Tibial artery (tissue), 4 donors: ENCODE results near the gene NAP1L1.

ENCODE experiments used
- DNase-seq, 2 donors: peaks; one replicate each; pipeline ENCODE4 v3.0.0-alpha.2; 2019
- H3K27ac ChIP-seq, 2 donors: fragments of 200-600 bp; sonication (generic) in 1 of 2; 1 replicate in 1 of 2; 2 replicates in 1 of 2; pipeline ENCODE4 v1.5.1; 2018 to 2019; ENCODE audit warnings: mild to moderate bottlenecking in 1 of 2
- H3K27me3 ChIP-seq, 2 donors: fragments of 200-600 bp; sonication (generic) in 1 of 2; one replicate each; pipeline versions ENCODE4 v1.5.1 to v1.6.0; 2016 to 2019
- H3K36me3 ChIP-seq, 3 donors: fragments of 200-600 bp; sonication (generic) in 2 of 3; one replicate each; pipeline ENCODE4 v1.5.1; 2016 to 2019; ENCODE audit warnings: mild to moderate bottlenecking in 2 of 3
- H3K4me1 ChIP-seq, 4 donors: fragments of 200-600 bp; sonication (generic) in 2 of 4; 1 replicate in 3 of 4; 2 replicates in 1 of 4; pipeline ENCODE4 v1.5.1; 2016 to 2019
- H3K4me3 ChIP-seq, 2 donors: fragments of 200-600 bp; sonication (generic) in 1 of 2; 1 replicate in 1 of 2; 2 replicates in 1 of 2; pipeline ENCODE4 v1.5.1; 2018 to 2019; ENCODE audit warnings: mild to moderate bottlenecking in 2 of 2
- H3K9me3 ChIP-seq, 3 donors: fragments of 200-600 bp; sonication (generic) in 1 of 3; one replicate each; pipeline ENCODE4 v1.5.1; 2016 to 2019
- intact Hi-C: fragments of 100-400 bp; cut with DNase I; formaldehyde crosslinking; loops from one replicate; pipeline ENCODE4 v1.15.0; 2023; ENCODE audit warnings: low total_unique reads
- TF ChIP-seq, protein P1 (sequence below), 2 experiments: fragments of 200-600 bp in 1 of 2; fragments of 450-650 bp in 1 of 2; IDR thresholded peaks; one replicate each; pipeline ENCODE4 v1.5.1; 2017 to 2019; ENCODE audit warnings: antibody characterized with exemption in 2 of 2, mild to moderate bottlenecking in 1 of 2, moderate library complexity in 1 of 2

Gene NAP1L1

DNA sequence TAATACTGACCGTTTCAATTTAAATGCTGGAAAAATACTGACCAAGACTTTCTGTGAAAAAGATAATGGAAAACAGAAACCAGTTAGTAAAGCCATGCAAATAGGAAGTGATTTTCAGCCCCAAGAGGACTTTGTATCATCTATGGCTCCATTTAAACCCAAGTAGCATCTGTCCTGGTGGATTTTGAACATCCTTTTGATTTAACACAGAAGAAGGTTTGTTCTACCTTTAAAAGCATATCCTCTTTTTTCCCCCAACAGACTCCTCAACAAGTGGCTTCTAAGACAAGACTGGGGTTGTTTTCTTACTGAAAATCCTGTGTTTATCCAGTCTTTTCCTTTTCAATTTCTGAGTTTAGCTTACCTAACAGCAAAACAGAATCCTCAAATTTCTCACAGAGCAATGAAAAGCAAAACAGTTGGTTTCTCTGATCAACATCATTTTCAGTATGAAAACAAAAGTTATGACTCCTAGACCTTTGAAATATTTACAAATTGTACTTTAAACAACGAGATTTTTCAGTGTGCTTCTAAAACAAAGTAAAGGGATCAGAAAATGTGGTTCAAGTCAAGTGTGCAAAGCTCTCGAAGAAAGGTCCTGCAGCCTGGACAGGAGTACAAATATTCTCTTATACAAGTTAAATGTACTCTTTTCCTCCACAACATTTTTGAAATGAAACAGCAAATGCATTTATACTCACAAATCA lies 55.8 kb downstream of the NAP1L1 start:
- Histone ChIP-seq H3K9me3 (no peaks in the 10 kb centered on the region), H3K4me3 (peak overlapping the region; percentile 82 to 83), H3K27ac (peak overlapping the region in 1 of 2 donors; percentile 30), H3K36me3 (no peaks in the 10 kb centered on the region), H3K27me3 (no peaks in the 10 kb centered on the region), H3K4me1 (peaks cover 0 to 20% (median 7%) of the 10 kb centered on the region in 4 donors)
- DNase-seq, result no peak
- TF ChIP-seq, protein P1, sequence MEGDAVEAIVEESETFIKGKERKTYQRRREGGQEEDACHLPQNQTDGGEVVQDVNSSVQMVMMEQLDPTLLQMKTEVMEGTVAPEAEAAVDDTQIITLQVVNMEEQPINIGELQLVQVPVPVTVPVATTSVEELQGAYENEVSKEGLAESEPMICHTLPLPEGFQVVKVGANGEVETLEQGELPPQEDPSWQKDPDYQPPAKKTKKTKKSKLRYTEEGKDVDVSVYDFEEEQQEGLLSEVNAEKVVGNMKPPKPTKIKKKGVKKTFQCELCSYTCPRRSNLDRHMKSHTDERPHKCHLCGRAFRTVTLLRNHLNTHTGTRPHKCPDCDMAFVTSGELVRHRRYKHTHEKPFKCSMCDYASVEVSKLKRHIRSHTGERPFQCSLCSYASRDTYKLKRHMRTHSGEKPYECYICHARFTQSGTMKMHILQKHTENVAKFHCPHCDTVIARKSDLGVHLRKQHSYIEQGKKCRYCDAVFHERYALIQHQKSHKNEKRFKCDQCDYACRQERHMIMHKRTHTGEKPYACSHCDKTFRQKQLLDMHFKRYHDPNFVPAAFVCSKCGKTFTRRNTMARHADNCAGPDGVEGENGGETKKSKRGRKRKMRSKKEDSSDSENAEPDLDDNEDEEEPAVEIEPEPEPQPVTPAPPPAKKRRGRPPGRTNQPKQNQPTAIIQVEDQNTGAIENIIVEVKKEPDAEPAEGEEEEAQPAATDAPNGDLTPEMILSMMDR (IDR thresholded peaks at IDR 0.05), result no peak
- intact Hi-C loops, result no loop called here

DNA sequence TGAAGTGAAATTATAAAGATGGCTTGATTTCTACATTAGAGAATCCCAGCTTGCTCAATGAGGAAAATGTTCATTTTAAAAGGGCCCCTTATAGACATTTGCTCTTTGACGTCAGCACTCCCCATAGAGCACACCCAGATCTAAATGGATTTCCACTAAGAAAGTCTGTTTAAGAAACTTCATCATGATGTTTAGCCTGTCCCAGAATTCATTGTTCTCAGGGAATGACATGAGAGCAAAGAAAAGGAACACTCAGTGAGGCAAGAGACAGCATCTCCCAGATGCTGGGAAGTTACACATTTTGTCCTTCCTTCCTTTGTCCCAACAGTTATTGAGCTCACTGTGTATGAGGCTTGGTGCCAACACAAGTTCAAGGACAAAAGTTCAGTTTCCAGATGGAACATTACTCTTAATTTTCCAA lies 57.8 kb downstream of the NAP1L1 start:
- Histone ChIP-seq H3K27me3 (no peaks in the 10 kb centered on the region), H3K9me3 (no peaks in the 10 kb centered on the region), H3K36me3 (no peaks in the 10 kb centered on the region), H3K27ac (no peak overlapping the region), H3K4me1 (peaks cover 0 to 12% (median 5%) of the 10 kb centered on the region in 4 donors), H3K4me3 (no peak overlapping the region)
- DNase-seq, result no peak
- intact Hi-C loops, result no loop called here
- TF ChIP-seq, protein P1 (IDR thresholded peaks at IDR 0.05), result no peak

DNA sequence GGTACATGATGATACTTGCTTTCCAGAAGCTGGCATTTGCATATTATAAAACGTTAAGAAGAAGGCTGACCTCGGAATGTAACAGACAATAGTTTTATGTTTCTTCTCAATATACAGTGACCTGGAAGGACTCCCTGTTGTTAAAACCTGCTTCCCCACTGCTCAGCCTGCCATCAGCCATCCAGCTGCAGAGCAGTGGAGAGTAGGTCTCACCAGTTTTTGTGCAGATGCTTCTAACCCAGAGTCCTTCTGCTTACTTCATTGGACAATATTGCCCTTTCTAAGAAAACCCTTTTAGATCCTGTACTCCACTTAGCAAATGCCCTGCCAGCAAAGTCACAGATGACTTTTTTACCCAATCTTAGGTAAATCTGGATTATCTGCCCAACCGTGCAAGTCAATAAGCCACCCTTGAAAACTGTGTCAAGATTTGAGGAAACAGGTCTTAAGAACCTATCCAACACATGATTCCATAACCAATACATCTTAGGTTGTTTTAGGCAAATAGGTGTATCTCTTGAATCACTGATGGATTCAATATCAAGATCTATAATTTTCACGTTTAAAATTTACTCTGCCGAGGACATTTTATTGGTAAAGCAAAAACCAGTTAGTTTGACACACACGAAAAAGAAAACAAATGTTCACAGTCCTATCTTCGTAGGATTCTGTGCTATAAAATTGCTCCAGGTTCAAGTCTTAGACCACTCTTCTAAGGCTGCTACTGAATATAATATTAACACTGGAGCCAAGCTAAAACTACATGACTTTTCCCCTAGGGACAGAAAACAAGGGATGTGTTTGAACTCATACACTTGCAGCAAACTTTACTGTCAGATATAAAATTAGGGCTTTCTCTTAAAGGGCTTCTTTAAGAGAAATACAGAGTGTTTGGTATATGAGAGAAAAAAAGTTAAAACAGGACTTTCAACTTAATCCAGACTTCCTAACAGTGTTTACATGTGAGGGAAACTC lies 58.6 kb downstream of the NAP1L1 start:
- TF ChIP-seq, protein P1 (IDR thresholded peaks at IDR 0.05), result no peak
- H3K27ac ChIP-seq, result no peak overlapping the region
- no peak for DNase-seq
- H3K9me3 ChIP-seq, result no peaks in the 10 kb centered on the region
- H3K4me1 ChIP-seq, result peaks cover 0 to 12% (median 5%) of the 10 kb centered on the region in 4 donors
- H3K36me3 ChIP-seq, result no peaks in the 10 kb centered on the region
- intact Hi-C loops, result no loop called here
- no peaks in the 10 kb centered on the region for H3K27me3 ChIP-seq
- H3K4me3 ChIP-seq, result no peak overlapping the region

DNA sequence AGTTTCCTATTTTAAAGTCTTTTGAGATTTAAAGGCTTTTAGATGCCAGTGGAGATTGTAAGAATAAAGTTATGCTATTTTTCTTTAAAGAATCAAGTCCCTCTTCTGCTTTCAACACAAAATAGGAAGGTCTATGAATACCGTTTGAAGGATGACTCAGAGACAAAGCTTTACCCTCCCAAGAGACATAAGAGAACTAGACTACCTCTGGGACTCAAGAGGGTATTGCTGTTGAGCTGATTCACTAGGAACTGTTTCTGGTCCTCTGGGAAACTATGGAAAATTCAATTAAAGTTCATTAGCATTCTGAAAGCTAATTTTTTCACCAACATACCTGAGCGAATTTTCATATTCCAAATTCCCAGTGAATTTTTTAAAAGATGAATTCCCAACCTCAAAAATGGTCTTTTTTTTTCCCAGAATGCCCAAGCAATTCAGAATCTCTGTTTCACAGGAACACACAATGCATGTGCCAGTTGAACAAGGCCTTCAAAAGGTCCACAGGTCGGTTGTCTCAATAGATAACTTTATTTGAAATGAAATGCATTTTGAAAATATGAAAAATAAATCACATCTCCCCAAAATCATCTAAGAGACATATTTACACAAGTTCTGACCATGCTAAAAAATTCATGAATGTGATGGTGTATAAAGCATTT lies 59.4 kb downstream of the NAP1L1 start:
- Histone ChIP-seq H3K27ac (no peak overlapping the region), H3K27me3 (no peaks in the 10 kb centered on the region), H3K9me3 (no peaks in the 10 kb centered on the region), H3K36me3 (no peaks in the 10 kb centered on the region), H3K4me1 (peaks cover 0 to 18% (median 5%) of the 10 kb centered on the region in 4 donors), H3K4me3 (no peak overlapping the region)
- no peak for DNase-seq
- intact Hi-C loops, result no loop called here
- TF ChIP-seq, protein P1 (IDR thresholded peaks at IDR 0.05), result no peak

DNA sequence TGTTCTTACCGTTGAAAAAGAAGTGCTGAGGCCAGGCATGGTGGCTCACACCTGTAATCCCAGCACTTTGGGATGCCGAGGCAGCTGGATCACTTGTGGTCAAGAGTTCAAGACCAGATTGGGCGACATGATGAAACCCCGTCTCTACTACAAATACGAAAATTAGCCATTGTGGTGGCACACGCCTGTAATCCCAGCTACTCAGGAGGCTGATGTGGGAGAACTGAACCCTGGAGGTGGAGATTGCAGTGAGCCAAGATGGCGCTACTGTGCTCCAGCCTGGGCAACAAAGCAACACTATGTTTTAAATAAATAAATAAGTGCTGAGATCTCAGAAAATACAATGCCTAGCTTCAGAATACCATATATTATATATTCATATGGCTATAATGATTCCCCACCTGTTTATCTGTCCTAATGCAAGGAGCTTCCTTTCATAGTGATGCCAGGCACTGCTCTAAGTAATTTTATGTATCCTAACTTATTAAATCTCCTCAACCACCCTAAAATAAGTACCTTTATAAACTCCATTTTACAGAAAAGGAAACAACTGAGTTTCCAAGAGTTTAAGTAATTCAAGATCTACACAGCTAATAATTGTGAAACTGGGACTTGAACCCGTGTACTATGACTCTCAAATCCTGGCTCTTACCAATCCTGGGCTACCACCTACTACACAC lies 60.2 kb downstream of the NAP1L1 start:
- H3K4me1 ChIP-seq, result peaks cover 0 to 15% (median 4%) of the 10 kb centered on the region in 4 donors
- no peak overlapping the region for H3K4me3 ChIP-seq
- no peak for DNase-seq
- TF ChIP-seq, protein P1 (IDR thresholded peaks at IDR 0.05), result no peak
- H3K27ac ChIP-seq, result no peak overlapping the region
- intact Hi-C loops, result no loop called here
- H3K27me3 ChIP-seq, result no peaks in the 10 kb centered on the region
- H3K36me3 ChIP-seq, result no peaks in the 10 kb centered on the region
- no peaks in the 10 kb centered on the region for H3K9me3 ChIP-seq
